Activated CD8-positive, alpha-beta memory T cell treated with anti-CD3 and anti-CD28 coated beads for 36 hours (primary cell): Measurements from ENCODE around the gene OR4F17. TPM values are rescaled to one million over a fixed set of nuclear protein-coding genes. Genes with fewer than 3 reads are reported as not detected.
"Not testable (repeated sequence)": the region's sequence is repeated elsewhere in the genome, so short reads cannot be mapped to it uniquely, and the experiment has no call there.

Experiments used
- CTCF ChIA-PET: fragments of 350-600 bp; sonication (Branson Sonifier 250); formaldehyde crosslinking; loops from one replicate; lab custom pipeline; 2021; ENCODE audit warnings: antibody characterized with exemption; lab: Charles Lee
- POLR2A ChIA-PET: fragments of 350-600 bp; sonication (Branson Sonifier 250); formaldehyde crosslinking; loops from one replicate; lab custom pipeline; 2021; ENCODE audit warnings: antibody characterized with exemption; lab: Charles Lee
- total RNA-seq, 2 experiments: library from RNA; stranded (reverse); gene quantifications; one replicate each; pipeline ENCODE4 v1.2.3, GENCODE V29; 2021

The OR4F17 gene
- total RNA-seq: not detected

GRCh38 chr19:106804-107203 lies at the start of gene OR4F17:
Gene OR4F17, plus strand, starts transcription at chr19:107104. Its CDS starts 3,575 bp downstream, at chr19:110679.
- POLR2A ChIA-PET, CTCF ChIA-PET: not testable (repeated sequence)

GRCh38 chr19:70793-71192 lies 36.1 kb upstream of the OR4F17 start:
- POLR2A ChIA-PET, CTCF ChIA-PET: not testable (repeated sequence)

GRCh38 chr19:82864-83263 lies 24.0 kb upstream of the OR4F17 start:
- CTCF ChIA-PET, POLR2A ChIA-PET: not testable (repeated sequence)

- POLR2A ChIA-PET, CTCF ChIA-PET: not testable (repeated sequence)
These were observed 23.3 kb upstream of the OR4F17 start for GRCh38 chr19:83626-84025.

GRCh38 chr19:90678-91077 lies 16.2 kb upstream of the OR4F17 start:
- POLR2A ChIA-PET, CTCF ChIA-PET: not testable (repeated sequence)

DNA sequence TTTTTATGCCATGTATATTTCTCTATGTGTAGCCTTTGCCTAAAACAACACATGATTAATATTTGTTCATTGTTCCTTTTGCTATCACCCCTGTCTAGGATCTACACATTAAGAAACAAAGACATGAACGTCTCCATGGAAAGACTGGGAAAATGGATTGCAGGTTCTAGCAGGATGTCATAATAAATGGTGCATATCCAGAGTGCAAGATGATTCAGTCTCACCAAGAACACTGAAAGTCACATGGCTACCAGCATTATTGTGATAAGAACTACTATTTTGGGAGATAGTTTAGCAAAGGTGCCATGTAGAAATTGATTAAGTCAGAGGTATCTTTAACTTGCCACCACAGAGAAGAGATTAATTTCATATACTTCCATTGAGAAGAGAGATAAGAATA lies 12.1 kb upstream of the OR4F17 start:
- CTCF ChIA-PET, POLR2A ChIA-PET: not testable (repeated sequence)

GRCh38 chr19:97647-98046 lies 9.3 kb upstream of the OR4F17 start:
- CTCF ChIA-PET, POLR2A ChIA-PET: not testable (repeated sequence)

DNA sequence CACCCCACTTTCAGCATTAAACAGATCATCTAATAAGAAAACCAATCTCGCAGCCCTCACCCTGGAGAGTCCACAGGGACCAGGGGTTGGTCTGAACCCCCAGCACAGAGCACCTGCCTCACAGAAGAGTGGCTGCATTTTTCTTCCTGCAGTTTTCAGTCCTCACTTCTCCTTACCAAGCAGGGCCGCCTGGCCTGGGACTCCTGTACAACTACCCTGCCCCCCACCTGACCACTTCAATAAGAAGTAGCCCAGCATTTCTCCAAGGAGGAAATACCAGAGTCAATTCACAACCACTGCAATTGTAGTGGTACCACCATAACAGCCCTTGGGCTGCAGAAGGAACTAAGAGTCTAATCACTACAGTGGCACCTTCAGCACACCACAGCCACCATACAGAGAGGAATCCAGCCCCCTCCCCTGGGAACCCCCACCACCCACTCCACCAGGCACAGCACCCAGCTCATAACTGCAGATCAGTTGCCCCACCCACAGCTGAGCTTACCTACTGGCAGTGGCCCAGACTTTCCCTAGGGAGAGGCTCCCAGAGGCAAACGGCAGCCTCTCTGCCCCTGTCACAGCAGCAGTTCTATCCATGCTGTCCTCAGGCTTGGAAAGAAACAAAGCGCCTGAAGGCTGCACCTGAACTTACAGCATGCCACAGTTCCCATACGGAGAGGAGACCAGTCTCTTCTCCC lies 13.7 kb downstream of the OR4F17 start:
- POLR2A ChIA-PET, CTCF ChIA-PET: not testable (repeated sequence)

Other genes starting within 250 kb of the OR4F17 start
- gene PLPP2, start 184.3 kb downstream of the OR4F17 start, total RNA-seq: not detected
- gene MIER2, start 237.7 kb downstream of the OR4F17 start, total RNA-seq: 10 to 100 TPM; 18.3 to 21.2 TPM